ENCODE measurements around the gene IL10RB.
"Not testable (repeated sequence)": the region's sequence is repeated elsewhere in the genome, so short reads cannot be mapped to it uniquely, and the experiment has no call there.

The IL10RB gene

GRCh38 chr21:33240404-33240803, 25.8 kb upstream of the IL10RB start:
- no peak for DNase-seq (ENCODE audit: low read depth in 1 of 2, low spot score in 1 of 2)
- Histone ChIP-seq H3K27ac (replicated peaks) (no peak overlapping the region), H3K27me3 (ENCODE audit: insufficient read depth, poor library complexity, severe bottlenecking) (no peaks in the 10 kb centered on the region), H3K4me3 (replicated peaks; ENCODE audit: insufficient read depth, low read length) (no peak overlapping the region)
- no peak for TF ChIP-seq GABPA (IDR thresholded peaks at IDR 0.05; ENCODE audit: low read depth)
- no peak for TF ChIP-seq POLR2AphosphoS5 (IDR thresholded peaks at IDR 0.05; ENCODE audit: low read depth)
- no peak for TF ChIP-seq REST (IDR thresholded peaks at IDR 0.05; ENCODE audit: insufficient replicate concordance, low read depth)
- no peak for TF ChIP-seq CTCF (IDR thresholded peaks at IDR 0.05; ENCODE audit: insufficient read depth, low read length)
- no peak for TF ChIP-seq SPI1 (IDR thresholded peaks at IDR 0.05; ENCODE audit: borderline replicate concordance, low read depth)

GRCh38 chr21:33241846-33242245, 24.3 kb upstream of the IL10RB start:
- DNase-seq (ENCODE audit: low read depth in 1 of 2, low spot score in 1 of 2) = no peak
- Histone ChIP-seq H3K4me3 (replicated peaks; ENCODE audit: insufficient read depth, low read length) (no peak overlapping the region), H3K27ac (replicated peaks) (no peak overlapping the region), H3K27me3 (ENCODE audit: insufficient read depth, poor library complexity, severe bottlenecking) (no peaks in the 10 kb centered on the region)
- no peak for TF ChIP-seq CTCF (IDR thresholded peaks at IDR 0.05; ENCODE audit: insufficient read depth, low read length)
- no peak for TF ChIP-seq GABPA (IDR thresholded peaks at IDR 0.05; ENCODE audit: low read depth)
- no peak for TF ChIP-seq SPI1 (IDR thresholded peaks at IDR 0.05; ENCODE audit: borderline replicate concordance, low read depth)
- no peak for TF ChIP-seq POLR2AphosphoS5 (IDR thresholded peaks at IDR 0.05; ENCODE audit: low read depth)
- TF ChIP-seq REST (IDR thresholded peaks at IDR 0.05; ENCODE audit: insufficient replicate concordance, low read depth) = no peak

- not testable (repeated sequence) for H3K4me3 ChIP-seq (replicated peaks; ENCODE audit: insufficient read depth, low read length); DNase-seq (ENCODE audit: low read depth in 1 of 2, low spot score in 1 of 2); H3K27me3 ChIP-seq (ENCODE audit: insufficient read depth, poor library complexity, severe bottlenecking)
- H3K27ac ChIP-seq (replicated peaks) = peak overlapping the region; percentile 57
Measured at GRCh38 chr21:33242846-33243245, 23.3 kb upstream of the IL10RB start.

GRCh38 chr21:33244082-33244778, 21.9 kb upstream of the IL10RB start:
- H3K4me3 ChIP-seq (replicated peaks; ENCODE audit: insufficient read depth, low read length) = no peak overlapping the region
- DNase-seq (ENCODE audit: low read depth in 1 of 2, low spot score in 1 of 2) = peak in 1 of 2 experiments; percentile 35
- TF ChIP-seq POLR2AphosphoS5 (IDR thresholded peaks at IDR 0.05; ENCODE audit: low read depth) (no peak), GABPA (IDR thresholded peaks at IDR 0.05; ENCODE audit: low read depth) (no peak), REST (IDR thresholded peaks at IDR 0.05; ENCODE audit: insufficient replicate concordance, low read depth) (no peak), CTCF (IDR thresholded peaks at IDR 0.05; ENCODE audit: insufficient read depth, low read length) (no peak), SPI1 (IDR thresholded peaks at IDR 0.05; ENCODE audit: borderline replicate concordance, low read depth) (no peak)
- H3K27ac ChIP-seq (replicated peaks) = peak overlapping the region; percentile 57
- H3K27me3 ChIP-seq (ENCODE audit: insufficient read depth, poor library complexity, severe bottlenecking) = no peaks in the 10 kb centered on the region

All from HL-60 (cell line).